Hypothalamus (tissue), 51 donors: Measurements from ENCODE around the gene ZNF750.
A peak's percentile ranks its signal among the peaks of the same experiment; 100 is the strongest.

Experiments
- DNase-seq, 51 donors: peaks; one replicate each; lab custom pipeline; 2025; lab: John Stamatoyannopoulos, UW

Gene ZNF750

DNA sequence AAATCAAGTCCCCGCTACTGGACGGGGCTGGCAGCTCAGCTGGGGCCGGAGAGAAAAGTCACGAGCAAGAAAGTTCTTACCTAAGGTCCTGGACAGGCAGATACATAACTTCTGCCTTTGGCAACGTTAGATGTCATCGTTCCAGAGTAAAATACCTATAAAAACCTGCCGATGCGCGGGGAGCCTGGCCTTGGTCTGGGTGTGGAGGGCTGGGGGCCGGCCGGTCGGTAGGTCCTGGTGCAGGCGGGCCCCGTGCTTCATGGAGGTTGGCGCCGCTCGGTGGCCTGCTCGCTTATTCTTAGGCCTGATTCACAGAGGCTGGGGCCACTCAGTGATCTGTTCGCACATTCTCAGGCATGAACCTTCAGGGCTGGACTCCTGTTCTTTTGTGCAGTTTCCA lies 33.7 kb upstream of the ZNF750 start:
- no peak for DNase-seq

- no peak for DNase-seq
Measured at GRCh38 chr17:82872591-82873520, 33.0 kb upstream of the ZNF750 start.

GRCh38 chr17:82871776-82872561 lies 32.1 kb upstream of the ZNF750 start:
- DNase-seq: no peak

GRCh38 chr17:82871056-82871775 lies 31.4 kb upstream of the ZNF750 start:
- no peak for DNase-seq

DNA sequence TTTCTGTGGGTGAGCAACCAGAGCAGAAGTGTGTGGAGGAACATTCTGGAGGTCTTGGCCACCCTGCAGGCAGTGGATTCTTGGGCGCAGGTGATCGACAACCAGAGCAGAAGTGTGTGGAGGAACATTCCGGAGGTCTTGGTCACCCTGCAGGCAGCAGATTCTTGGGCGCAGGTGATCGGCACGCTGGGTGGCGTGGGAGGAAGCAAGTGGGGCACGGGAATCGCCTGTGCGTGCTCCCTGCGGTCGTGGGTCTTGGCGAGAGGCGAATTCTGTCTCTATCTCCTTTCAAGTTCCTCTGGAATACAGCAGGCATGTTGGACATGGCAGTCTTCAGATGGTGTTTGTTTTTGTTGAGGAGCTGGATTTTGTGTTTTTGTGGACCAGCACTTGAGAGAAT lies 30.7 kb upstream of the ZNF750 start:
- DNase-seq: no peak

- DNase-seq: no peak
Measured at GRCh38 chr17:82870091-82870491, 30.3 kb upstream of the ZNF750 start.

DNA sequence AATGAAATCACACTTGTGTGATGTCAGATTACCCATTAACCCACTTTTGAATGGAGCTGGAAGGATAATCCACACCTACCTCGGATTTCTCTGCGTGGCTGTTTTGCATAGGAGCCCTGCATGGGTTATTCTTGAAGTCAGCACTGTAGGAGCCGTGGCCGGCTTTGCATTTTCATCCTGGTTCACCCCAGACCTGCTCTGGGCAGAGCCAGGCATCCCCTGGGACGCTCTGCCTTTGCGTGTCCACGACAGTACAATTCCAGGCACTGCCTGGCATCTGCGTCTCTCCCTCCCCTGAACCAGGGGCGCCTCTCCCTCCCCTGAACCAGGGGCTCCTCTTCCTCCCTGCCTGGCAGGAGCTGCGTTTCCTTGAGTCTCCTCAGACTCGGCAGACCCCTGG lies 29.7 kb upstream of the ZNF750 start:
- no peak for DNase-seq

- DNase-seq: no peak
Measured at GRCh38 chr17:82868715-82869131, 28.9 kb upstream of the ZNF750 start.

GRCh38 chr17:82867763-82868325 lies 28.0 kb upstream of the ZNF750 start:
- no peak for DNase-seq

DNA sequence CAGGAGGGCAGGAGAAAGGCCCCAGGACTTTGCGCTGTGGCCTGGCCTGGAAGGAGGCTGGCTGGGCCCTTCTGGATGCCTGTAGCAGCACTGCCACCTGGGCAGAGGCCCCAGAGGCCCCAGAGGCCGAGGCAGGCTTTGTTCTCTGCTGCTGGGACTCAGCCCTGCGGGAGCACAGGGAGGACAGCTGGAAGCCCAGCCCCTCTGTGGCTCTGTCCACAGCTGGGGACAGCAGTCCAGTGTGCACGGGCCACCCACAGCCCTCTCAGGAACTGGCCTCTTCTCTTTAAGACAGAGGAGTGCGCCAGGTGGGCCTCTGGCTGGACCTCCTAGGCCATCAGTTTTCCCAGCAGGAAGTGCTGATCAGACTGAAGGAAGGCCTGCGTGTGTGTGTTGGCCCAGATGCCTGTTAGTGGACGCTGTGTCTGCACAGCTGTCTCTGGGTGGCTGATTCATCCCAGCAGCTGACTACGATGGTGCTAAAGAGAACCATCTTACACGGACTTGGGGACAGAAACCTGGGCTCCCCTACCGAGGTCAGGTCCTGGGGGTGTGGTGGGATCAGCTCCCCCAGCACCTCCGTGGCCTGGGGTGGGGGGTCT lies 26.9 kb upstream of the ZNF750 start:
- peak in 2 of 51 donors; percentile 26 to 39 for DNase-seq

DNA sequence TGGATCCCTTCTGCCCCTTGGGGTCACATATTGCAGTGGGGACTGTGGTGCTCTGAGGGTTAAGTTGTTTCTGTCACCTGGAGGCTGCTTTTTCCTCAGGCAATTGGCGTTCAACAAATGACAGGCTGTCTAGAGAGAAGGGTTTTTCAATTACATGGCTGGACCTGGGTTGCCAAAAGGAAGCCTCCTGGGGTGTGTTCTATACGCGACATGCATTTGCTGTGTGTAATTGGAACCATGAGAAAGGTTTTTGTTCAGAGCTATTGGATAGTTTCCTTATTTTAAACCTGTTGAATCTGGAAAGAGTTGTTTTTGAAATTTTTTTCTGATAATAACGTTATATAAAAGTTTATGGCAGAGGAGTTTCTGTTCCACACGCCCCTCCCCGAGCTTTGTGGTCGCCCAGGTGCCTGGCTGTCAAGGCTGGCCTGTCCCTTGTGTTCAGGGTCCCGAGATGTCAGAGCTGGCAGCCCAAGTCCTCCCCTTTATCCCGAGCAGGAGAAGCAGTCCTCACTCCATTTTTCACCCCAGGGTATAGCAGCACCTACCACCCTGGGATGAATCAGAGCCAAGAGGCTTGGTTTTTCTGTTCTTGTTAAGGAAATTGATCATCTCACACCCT lies 26.1 kb upstream of the ZNF750 start:
- no peak for DNase-seq

DNA sequence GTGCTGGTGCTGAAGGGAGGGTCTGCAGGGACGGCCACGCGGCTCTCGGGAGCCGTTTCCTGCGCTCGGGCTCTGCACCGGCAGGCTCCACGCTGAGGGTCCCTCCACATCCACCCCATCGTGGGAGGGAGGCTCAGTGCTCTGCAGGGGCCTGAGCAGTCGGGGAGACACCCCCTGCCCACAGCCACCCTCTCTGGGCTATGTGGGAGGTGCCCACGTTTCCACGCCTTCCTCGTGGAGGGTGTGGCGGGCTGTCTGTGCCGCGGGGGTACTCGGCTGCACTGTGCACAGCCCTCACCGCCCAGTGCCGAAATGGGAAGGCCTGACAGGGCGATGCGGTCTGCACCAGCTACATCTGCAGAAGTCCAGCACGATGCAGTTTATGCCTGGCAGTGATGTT lies 25.5 kb upstream of the ZNF750 start:
- no peak for DNase-seq

- no peak for DNase-seq
Measured at GRCh38 chr17:82864713-82865248, 25.0 kb upstream of the ZNF750 start.

- DNase-seq: no peak
Measured at GRCh38 chr17:82863941-82864712, 24.3 kb upstream of the ZNF750 start.

DNA sequence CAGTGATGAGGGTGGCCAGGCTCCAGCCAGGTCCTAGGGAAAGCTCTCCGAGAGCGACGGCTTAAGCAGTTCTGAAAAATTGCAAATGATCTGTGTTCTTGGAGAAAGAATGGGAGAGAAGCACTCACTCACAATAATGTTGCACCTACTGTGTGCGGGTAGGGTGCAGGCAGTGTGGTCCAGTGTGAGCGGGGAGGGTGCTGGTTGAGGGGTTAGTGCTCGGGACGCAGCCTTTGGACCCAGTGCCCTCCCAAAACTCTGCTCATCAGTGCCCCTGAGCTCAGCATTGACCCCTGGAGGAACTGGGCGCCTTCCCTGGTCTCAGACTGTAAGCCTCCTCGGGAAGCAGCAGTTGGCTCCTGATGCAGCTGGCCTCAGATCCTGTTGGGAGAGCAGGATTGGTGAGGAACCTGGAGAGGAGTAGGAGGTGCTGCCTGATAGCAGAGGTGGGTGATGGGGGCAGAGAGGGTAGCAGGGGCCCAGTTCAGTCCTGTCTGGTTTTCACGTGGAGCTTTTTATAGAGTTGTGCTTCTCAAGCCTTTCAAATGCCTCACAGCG lies 23.6 kb upstream of the ZNF750 start:
- DNase-seq: no peak

DNA sequence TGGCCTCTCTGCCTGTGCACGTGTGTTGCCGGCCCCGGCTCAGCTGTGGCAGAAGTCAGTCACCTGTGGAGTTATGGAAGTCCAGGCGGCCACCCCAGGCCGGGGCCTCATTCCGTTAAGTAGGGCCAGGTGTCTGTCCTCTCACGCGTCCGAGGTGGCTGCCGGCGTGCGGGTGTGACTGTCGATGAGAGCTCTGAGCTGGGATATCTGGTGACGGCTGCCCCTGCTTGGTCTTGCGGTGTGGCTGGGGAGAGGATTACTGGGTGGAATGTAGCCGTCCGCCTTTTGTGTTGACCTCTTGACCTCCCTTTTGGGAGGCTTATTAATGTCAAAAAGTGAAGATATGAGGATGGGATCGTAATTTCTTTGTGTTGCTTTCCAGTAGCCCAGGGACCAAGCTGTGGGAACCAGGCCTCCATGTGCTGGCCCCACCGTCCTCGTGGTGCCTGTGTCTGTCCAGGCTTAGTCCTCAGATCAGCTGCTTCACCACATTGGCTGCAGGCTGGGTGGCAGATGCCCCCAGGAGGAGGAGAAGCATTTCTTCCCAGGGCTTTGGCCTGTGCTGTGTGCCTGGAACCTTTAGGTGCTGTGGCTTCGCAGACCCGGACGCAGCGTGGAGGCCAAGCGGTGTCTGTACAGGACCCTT lies 23.0 kb upstream of the ZNF750 start:
- DNase-seq: no peak

DNA sequence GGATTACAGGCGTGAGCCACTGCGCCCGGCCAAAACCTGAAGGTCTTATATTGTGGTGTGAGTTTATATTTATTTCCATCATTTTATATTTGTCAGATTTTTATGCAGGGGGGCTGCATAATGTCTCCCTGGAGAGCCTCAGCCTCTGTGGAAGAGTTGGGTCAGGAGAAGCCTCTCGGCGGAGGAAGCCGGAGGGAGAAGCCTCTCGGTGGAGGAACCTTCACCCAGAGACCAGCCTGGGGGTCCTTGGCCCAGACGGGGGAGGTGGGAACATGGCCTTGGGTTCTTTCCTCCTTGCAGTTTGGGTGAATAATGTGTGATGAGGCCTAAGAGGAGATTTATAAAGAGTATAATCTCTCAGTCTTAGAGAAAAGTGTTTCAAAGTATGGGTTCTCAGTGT lies 22.4 kb upstream of the ZNF750 start:
- no peak for DNase-seq

GRCh38 chr17:82861393-82861775 lies 21.6 kb upstream of the ZNF750 start:
- DNase-seq: no peak
